GM12878 (cell line): ENCODE measurements around the gene TRAPPC3. TPM values are rescaled to one million over a fixed set of nuclear protein-coding genes. Genes with fewer than 3 reads are reported as not detected.

Experiments used
- IKZF1 ChIP-seq: fragments of 450-650 bp; conservative IDR thresholded peaks from 2 replicates; pipeline ENCODE4 v1.6.1; 2017; ENCODE audit warnings: antibody characterized with exemption, mild to moderate bottlenecking
- LARP7 ChIP-seq: fragments of 450-650 bp; IDR thresholded peaks from 2 replicates; pipeline ENCODE4 v1.6.1; 2017; ENCODE audit warnings: mild to moderate bottlenecking
- MLLT1 ChIP-seq: fragments of 450-650 bp; IDR thresholded peaks from 2 replicates; pipeline ENCODE4 v1.6.1; 2016; ENCODE audit warnings: mild to moderate bottlenecking
- NR2C1 ChIP-seq: fragments of 450-650 bp; IDR thresholded peaks from 2 replicates; pipeline ENCODE4 v1.6.1; 2017; ENCODE audit warnings: antibody characterized with exemption, mild to moderate bottlenecking, moderate library complexity
- POLR2AphosphoS2 ChIP-seq: IDR thresholded peaks from 2 replicates; pipeline ENCODE4 v1.6.1; 2011; ENCODE audit warnings: low read depth, mild to moderate bottlenecking, low read length, improper control_type of control experiment, moderate library complexity
- REST ChIP-seq: IDR thresholded peaks from 2 replicates; pipeline ENCODE4 v1.6.1; 2012; ENCODE audit warnings: mild to moderate bottlenecking, low read depth, low read length
- SREBF1 ChIP-seq: IDR thresholded peaks from 2 replicates; pipeline ENCODE4 v1.6.1; 2012; ENCODE audit warnings: mild to moderate bottlenecking, low read length
- polyA plus RNA-seq, 11 experiments: library from polyadenylated mRNA; depleted of rRNA in 4 of 11; unstranded in 6 of 11; stranded (reverse) in 5 of 11; fragments of >200 nt; fragmentation: Nextera tagmentation in 4 of 11; fragmentation: Illumina TruSeq in 1 of 11; extraction: Ambion mirVana in 4 of 11; extraction: Trizol in 1 of 11; gene quantifications; 1 replicate in 1 of 11; 2 replicates in 10 of 11; pipeline versions ENCODE4 v1.2.1 to v1.2.3, GENCODE V29; 2011 to 2016; ENCODE audit warnings: inconsistent platforms in 2 of 11, missing spikeins in 2 of 11, low read depth in 1 of 11
- total RNA-seq, 4 experiments: library from RNA; depleted of rRNA in 3 of 4; stranded (reverse); fragments of >200 nt in 3 of 4; fragmentation: Illumina TruSeq in 1 of 4; extraction: Trizol in 1 of 4; gene quantifications; 2 replicates each; pipeline versions ENCODE4 v1.2.1 to v1.2.3, GENCODE V29; 2013 to 2021
- TF ChIP-seq, protein P1 (sequence below): fragments of 150-350 bp; IDR thresholded peaks from 2 replicates; pipeline ENCODE4 v1.6.1; 2016; ENCODE audit warnings: low read depth, low read length

The TRAPPC3 gene
- total and polyA plus RNA-seq, 10 of the 15 experiments (the other 5 are each of a cell fraction or from before 2014, with no cell fraction given): 14.7 to 122 (median 70.5) TPM

DNA sequence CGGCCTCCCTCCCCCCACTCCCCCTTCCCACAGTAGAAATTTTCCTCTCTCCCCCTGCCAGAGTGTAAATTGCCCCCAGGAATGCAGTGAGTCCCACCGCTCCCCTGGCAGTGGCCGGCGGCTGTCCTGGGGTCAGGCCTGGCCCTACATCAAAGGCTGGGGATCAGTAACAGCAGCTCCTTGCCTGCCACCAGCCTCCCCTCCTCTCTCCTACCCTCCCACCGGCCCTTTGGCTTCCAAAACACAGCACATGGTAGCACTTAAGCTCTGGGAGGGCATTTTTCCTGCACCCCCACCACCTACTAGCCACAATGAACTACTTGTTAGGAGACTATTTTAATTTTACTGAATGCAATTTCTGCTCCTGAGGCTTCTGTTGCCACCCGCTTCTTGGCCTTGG lies 15.3 kb downstream of the TRAPPC3 start (continued):
- TF ChIP-seq POLR2AphosphoS2 (no peak), IKZF1 (no peak), NR2C1 (no peak), SREBF1 (no peak), REST (no peak), LARP7 (no peak), MLLT1 (no peak)
- TF ChIP-seq, protein P1, sequence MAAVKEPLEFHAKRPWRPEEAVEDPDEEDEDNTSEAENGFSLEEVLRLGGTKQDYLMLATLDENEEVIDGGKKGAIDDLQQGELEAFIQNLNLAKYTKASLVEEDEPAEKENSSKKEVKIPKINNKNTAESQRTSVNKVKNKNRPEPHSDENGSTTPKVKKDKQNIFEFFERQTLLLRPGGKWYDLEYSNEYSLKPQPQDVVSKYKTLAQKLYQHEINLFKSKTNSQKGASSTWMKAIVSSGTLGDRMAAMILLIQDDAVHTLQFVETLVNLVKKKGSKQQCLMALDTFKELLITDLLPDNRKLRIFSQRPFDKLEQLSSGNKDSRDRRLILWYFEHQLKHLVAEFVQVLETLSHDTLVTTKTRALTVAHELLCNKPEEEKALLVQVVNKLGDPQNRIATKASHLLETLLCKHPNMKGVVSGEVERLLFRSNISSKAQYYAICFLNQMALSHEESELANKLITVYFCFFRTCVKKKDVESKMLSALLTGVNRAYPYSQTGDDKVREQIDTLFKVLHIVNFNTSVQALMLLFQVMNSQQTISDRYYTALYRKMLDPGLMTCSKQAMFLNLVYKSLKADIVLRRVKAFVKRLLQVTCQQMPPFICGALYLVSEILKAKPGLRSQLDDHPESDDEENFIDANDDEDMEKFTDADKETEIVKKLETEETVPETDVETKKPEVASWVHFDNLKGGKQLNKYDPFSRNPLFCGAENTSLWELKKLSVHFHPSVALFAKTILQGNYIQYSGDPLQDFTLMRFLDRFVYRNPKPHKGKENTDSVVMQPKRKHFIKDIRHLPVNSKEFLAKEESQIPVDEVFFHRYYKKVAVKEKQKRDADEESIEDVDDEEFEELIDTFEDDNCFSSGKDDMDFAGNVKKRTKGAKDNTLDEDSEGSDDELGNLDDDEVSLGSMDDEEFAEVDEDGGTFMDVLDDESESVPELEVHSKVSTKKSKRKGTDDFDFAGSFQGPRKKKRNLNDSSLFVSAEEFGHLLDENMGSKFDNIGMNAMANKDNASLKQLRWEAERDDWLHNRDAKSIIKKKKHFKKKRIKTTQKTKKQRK: no peak
